H1 (cell line): ENCODE results near the gene PAFAH1B1. TPM values are rescaled to one million over a fixed set of nuclear protein-coding genes. Genes with fewer than 3 reads are reported as not detected.

Experiments used
- CTCF ChIA-PET: fragments of 300-600 bp; sonication (Branson Sonifier 250); formaldehyde crosslinking; loops from one replicate; lab custom pipeline; 2021; ENCODE audit not compliant: partially characterized antibody; lab: Charles Lee
- POLR2A ChIA-PET: fragments of 300-600 bp; sonication (Branson Sonifier 250); formaldehyde crosslinking; loops from one replicate; lab custom pipeline; 2021; ENCODE audit warnings: inconsistent platforms; ENCODE audit not compliant: partially characterized antibody; lab: Charles Lee
- DNase-seq, 2 experiments: peaks; one replicate each; pipeline versions ENCODE4 v3.0.0 to v3.0.0-alpha.2; 2010 to 2022; ENCODE audit warnings: low spot score in 2 of 2, low read depth in 1 of 2, mixed read lengths in 1 of 2
- FAIRE-seq: peaks from 2 replicates; lab custom pipeline; 2011; peaks lifted over from hg19 to GRCh38; lab: Jason Lieb, UNC
- H2AFZ ChIP-seq: 2 replicates; pipeline ENCODE4 v1.8.1; 2012; ENCODE audit warnings: low read length, inconsistent platforms
- H2AK5ac ChIP-seq: 2 replicates; pipeline ENCODE4 v1.6.1; 2013; ENCODE audit warnings: low read depth, low read length
- H2BK120ac ChIP-seq: replicated peaks from 2 replicates; pipeline ENCODE3; 2013; ENCODE audit warnings: low read depth, low read length, inconsistent platforms
- H2BK12ac ChIP-seq: 2 replicates; pipeline ENCODE4 v1.6.1; 2013; ENCODE audit warnings: low read depth, low read length
- H2BK15ac ChIP-seq: 2 replicates; pipeline ENCODE4 v1.6.1; 2013; ENCODE audit warnings: low read length
- H2BK20ac ChIP-seq: 2 replicates; pipeline ENCODE4 v1.6.1; 2013; ENCODE audit warnings: low read length
- H2BK5ac ChIP-seq: 2 replicates; pipeline ENCODE4 v1.6.1; 2013; ENCODE audit warnings: low read depth, low read length
- H3K14ac ChIP-seq: 2 replicates; pipeline ENCODE4 v1.6.1; 2013; ENCODE audit warnings: inconsistent platforms; ENCODE audit not compliant: insufficient read length
- H3K18ac ChIP-seq: 2 replicates; pipeline ENCODE4 v1.6.1; 2013; ENCODE audit warnings: low read length; ENCODE audit errors: extremely low read depth
- H3K23ac ChIP-seq: 2 replicates; pipeline ENCODE4 v1.6.1; 2013; ENCODE audit warnings: inconsistent platforms; ENCODE audit not compliant: insufficient read length
- H3K23me2 ChIP-seq: 2 replicates; pipeline ENCODE4 v1.6.1; 2013; ENCODE audit warnings: low read depth, low read length
- H3K27ac ChIP-seq: 2 replicates; pipeline ENCODE4 v1.6.1; 2011; ENCODE audit warnings: low read depth, low read length, inconsistent platforms
- H3K27me3 ChIP-seq, 4 experiments: replicated peaks in 1 of 4; 1 replicate in 1 of 4; 2 replicates in 3 of 4; pipeline versions ENCODE4 v1.6.1 to v1.8.1; 2011 to 2013; ENCODE audit warnings: low read length in 3 of 4, mild to moderate bottlenecking in 3 of 4, inconsistent platforms in 2 of 4, mixed read lengths in 2 of 4, moderate library complexity in 1 of 4; ENCODE audit not compliant: control insufficient read depth in 3 of 4, insufficient read depth in 3 of 4; ENCODE audit errors: extremely low read depth in 1 of 4
- H3K36me3 ChIP-seq, 4 experiments: 2 replicates each; pipeline versions ENCODE4 v1.6.1 to v1.8.1; 2011 to 2013; ENCODE audit warnings: mild to moderate bottlenecking in 4 of 4, low read length in 3 of 4, moderate library complexity in 2 of 4, control low read depth in 1 of 4, inconsistent platforms in 1 of 4; ENCODE audit not compliant: insufficient read depth in 4 of 4, control insufficient read depth in 2 of 4
- H3K4ac ChIP-seq: replicated peaks from 2 replicates; pipeline ENCODE3; 2013; ENCODE audit warnings: low read length, low read depth, mixed read lengths, inconsistent platforms; ENCODE audit not compliant: insufficient read length
- H3K4me1 ChIP-seq, 4 experiments: replicated peaks in 1 of 4; 1 replicate in 1 of 4; 2 replicates in 3 of 4; pipeline versions ENCODE4 v1.6.1 to v1.8.1; 2011 to 2013; ENCODE audit warnings: low read length in 3 of 4, inconsistent platforms in 2 of 4, mixed read lengths in 1 of 4; ENCODE audit not compliant: insufficient read depth in 4 of 4, control insufficient read depth in 3 of 4
- H3K4me2 ChIP-seq, 2 experiments: 2 replicates each; pipeline versions ENCODE4 v1.6.1 to v1.8.1; 2011 to 2013; ENCODE audit warnings: low read depth in 2 of 2, low read length in 2 of 2, control low read depth in 1 of 2, inconsistent platforms in 1 of 2, mild to moderate bottlenecking in 1 of 2; ENCODE audit not compliant: insufficient read depth in 1 of 2
- H3K4me3 ChIP-seq, 4 experiments: fragments of 200-600, 300-600 bp in 1 of 4; sonication (generic), shearing (Covaris generic), sonication (Bioruptor Twin) in 1 of 4; 2 replicates each; pipeline versions ENCODE4 v1.5.1 to v1.8.1; 2011 to 2016; ENCODE audit warnings: low read length in 4 of 4, low read depth in 3 of 4, control low read depth in 2 of 4, inconsistent platforms in 2 of 4, mild to moderate bottlenecking in 2 of 4, mixed read lengths in 1 of 4, moderate library complexity in 1 of 4; ENCODE audit not compliant: insufficient read depth in 2 of 4; ENCODE audit errors: extremely low read depth in 1 of 4
- H3K56ac ChIP-seq: replicated peaks from 2 replicates; pipeline ENCODE3; 2013; ENCODE audit warnings: low read depth, mild to moderate bottlenecking, mixed read lengths, low read length, inconsistent platforms; ENCODE audit not compliant: insufficient read length
- H3K79me1 ChIP-seq: 2 replicates; pipeline ENCODE4 v1.6.1; 2013; ENCODE audit warnings: low read depth, low read length, control low read depth
- H3K79me2 ChIP-seq, 2 experiments: 2 replicates each; pipeline versions ENCODE4 v1.6.1 to v1.8.1; 2012 to 2013; ENCODE audit warnings: low read length in 2 of 2, mild to moderate bottlenecking in 2 of 2, inconsistent platforms in 1 of 2; ENCODE audit not compliant: insufficient read depth in 2 of 2, control insufficient read depth in 1 of 2
- H3K9ac ChIP-seq, 4 experiments: replicated peaks in 1 of 4; 1 replicate in 1 of 4; 2 replicates in 3 of 4; pipeline versions ENCODE4 v1.6.1 to v1.8.1; 2011 to 2013; ENCODE audit warnings: low read depth in 3 of 4, low read length in 3 of 4, control low read depth in 2 of 4, mild to moderate bottlenecking in 2 of 4, moderate library complexity in 2 of 4, inconsistent platforms in 1 of 4; ENCODE audit errors: extremely low read depth in 1 of 4
- H3K9me3 ChIP-seq, 2 experiments: 2 replicates each; pipeline versions ENCODE4 v1.6.1 to v1.8.1; 2012 to 2013; ENCODE audit warnings: mild to moderate bottlenecking in 2 of 2, moderate library complexity in 2 of 2, control low read depth in 1 of 2, inconsistent platforms in 1 of 2, low read depth in 1 of 2, low read length in 1 of 2, mixed read lengths in 1 of 2; ENCODE audit not compliant: insufficient read depth in 2 of 2
- H4K20me1 ChIP-seq, 2 experiments: replicated peaks in 1 of 2; 2 replicates each; pipeline versions ENCODE3 to v1.8.1; 2011 to 2013; ENCODE audit warnings: inconsistent platforms in 2 of 2, low read length in 2 of 2, mild to moderate bottlenecking in 1 of 2; ENCODE audit not compliant: insufficient read depth in 2 of 2, control insufficient read depth in 1 of 2
- H4K5ac ChIP-seq: 2 replicates; pipeline ENCODE4 v1.6.1; 2013; ENCODE audit warnings: low read length, low read depth, mixed read lengths, inconsistent platforms; ENCODE audit not compliant: insufficient read length
- H4K8ac ChIP-seq: 2 replicates; pipeline ENCODE4 v1.8.0; 2013; ENCODE audit warnings: mild to moderate bottlenecking, moderate library complexity, low read length, inconsistent platforms; ENCODE audit not compliant: insufficient read depth; ENCODE audit errors: extremely low read depth
- H4K91ac ChIP-seq: replicated peaks from 2 replicates; pipeline ENCODE3; 2013; ENCODE audit warnings: low read length, mixed read lengths, inconsistent platforms; ENCODE audit not compliant: insufficient read length
- CEBPB ChIP-seq: IDR thresholded peaks from 2 replicates; pipeline ENCODE4 v1.6.1; 2012; ENCODE audit warnings: low read depth, low read length
- EGR1 ChIP-seq: IDR thresholded peaks from 2 replicates; pipeline ENCODE4 v1.6.1; 2011; ENCODE audit warnings: low read depth, low read length, borderline replicate concordance
- EZH2 ChIP-seq: fragments of 200-600 bp; sonication (generic); IDR thresholded peaks from 2 replicates; pipeline ENCODE4 v1.7.1; 2012; ENCODE audit warnings: low read depth, mild to moderate bottlenecking, moderate library complexity, low read length, inconsistent platforms; ENCODE audit not compliant: severe bottlenecking
- MAFK ChIP-seq: IDR thresholded peaks from 2 replicates; pipeline ENCODE4 v1.6.1; 2012; ENCODE audit warnings: low read depth, mild to moderate bottlenecking, improper control_type of control experiment, low read length
- POLR2A ChIP-seq, 2 experiments: IDR thresholded peaks; 1 replicate in 1 of 2; 2 replicates in 1 of 2; pipeline ENCODE4 v1.6.1; 2011; ENCODE audit warnings: low read depth in 2 of 2, low read length in 2 of 2, mild to moderate bottlenecking in 2 of 2; ENCODE audit errors: control extremely low read depth in 1 of 2
- RBBP5 ChIP-seq: IDR thresholded peaks from 2 replicates; pipeline ENCODE4 v1.7.1; 2012; ENCODE audit warnings: low read depth, mild to moderate bottlenecking, inconsistent platforms, low read length, moderate library complexity, borderline replicate concordance
- SIX5 ChIP-seq: IDR thresholded peaks from 2 replicates; pipeline ENCODE4 v1.6.1; 2011; ENCODE audit warnings: mild to moderate bottlenecking, low read depth, low read length
- SP2 ChIP-seq: IDR thresholded peaks from 2 replicates; pipeline ENCODE4 v1.6.1; 2012; ENCODE audit warnings: mild to moderate bottlenecking, low read length, inconsistent platforms
- WGBS, 2 experiments: shearing (Covaris generic) in 1 of 2; methylation state at CpG; one replicate each; pipeline versions ENCODE4 v1.1.6 to v1.1.7; 2013 to 2015; ENCODE audit warnings: low lambda C conversion rate in 2 of 2, mixed read lengths in 2 of 2, inconsistent platforms in 1 of 2, low coverage in 1 of 2, missing lambda C conversion rate in 1 of 2; ENCODE audit not compliant: insufficient replicate concordance in 2 of 2, insufficient coverage in 1 of 2, insufficient read length in 1 of 2; ENCODE audit errors: extremely low coverage in 1 of 2, missing lambda C conversion rate in 1 of 2; 5-methylcytosine and 5-hydroxymethylcytosine counted together
- polyA plus RNA-seq, 7 experiments: library from polyadenylated mRNA; depleted of rRNA in 3 of 7; stranded (reverse) in 5 of 7; unstranded in 2 of 7; fragments of >200 nt in 5 of 7; fragments of 200-250 nt in 2 of 7; gene quantifications; 1 replicate in 5 of 7; 2 replicates in 1 of 7; 4 replicates in 1 of 7; pipeline versions ENCODE4 v1.2.1 to v1.2.3, GENCODE V29; 2011 to 2013; ENCODE audit warnings: missing spikeins in 2 of 7, mixed read lengths in 2 of 7
- total RNA-seq: library from RNA; stranded (reverse); fragmentation: NEBNext Ultra II Directional; extraction: Animal tissue kit (Norgen Biotek cat#: 25700); gene quantifications from 2 replicates; pipeline ENCODE4 v1.2.1, GENCODE V29; 2021

The PAFAH1B1 gene
- total and polyA plus RNA-seq, 2 of the 8 experiments (the other 6 are each of a cell fraction or from before 2014, with no cell fraction given): 42.0 to 152 TPM

GRCh38 chr17:2615882-2616281 is 22.4 kb downstream of the PAFAH1B1 start:
- ChIA-PET POLR2A (no interaction called here), CTCF (no interaction called here)
- Histone ChIP-seq H3K79me2 (peaks cover 28 to 99% of the 10 kb centered on the region in 2 experiments), H2BK15ac (no peak overlapping the region), H2AFZ (no peak overlapping the region), H4K8ac (no peak overlapping the region), H2BK5ac (no peak overlapping the region), H3K4me1 (peaks cover 0 to 4% (median 0%) of the 10 kb centered on the region in 4 experiments; a peak in 1 of 7 replicates), H3K4ac (no peak overlapping the region), H4K5ac (no peak overlapping the region), H3K9me3 (no peaks in the 10 kb centered on the region), H4K91ac (no peak overlapping the region), H3K4me3 (no peak overlapping the region), H3K27me3 (no peaks in the 10 kb centered on the region), H3K79me1 (peaks cover 5% of the 10 kb centered on the region; the same call in 1 of the 2 replicates), H2AK5ac (no peak overlapping the region), H2BK12ac (no peak overlapping the region), H3K27ac (no peak overlapping the region), H3K36me3 (peaks cover 0 to 4% (median 0%) of the 10 kb centered on the region in 4 experiments; a peak in 1 of 8 replicates), H3K9ac (no peak overlapping the region), H3K23me2 (no peaks in the 10 kb centered on the region), H3K14ac (peak overlapping the region; percentile 80), H3K18ac (no peak overlapping the region), H3K56ac (no peak overlapping the region), H2BK120ac (no peak overlapping the region), H2BK20ac (no peak overlapping the region), H4K20me1 (peaks cover 14 to 21% of the 10 kb centered on the region in 2 experiments), H3K4me2 (no peak overlapping the region), H3K23ac (peak overlapping the region; percentile 71)
- no peak for DNase-seq
- TF ChIP-seq RBBP5: no peak
- no peak for TF ChIP-seq EGR1
- no peak for TF ChIP-seq SIX5
- no peak for TF ChIP-seq MAFK
- no peak for TF ChIP-seq SP2
- TF ChIP-seq POLR2A (IDR thresholded peaks at IDR 0.05; ENCODE audit: control extremely low read depth in 1 of 2, low read depth in 2 of 2, low read length in 2 of 2): no peak
- TF ChIP-seq EZH2: no peak
- no peak for TF ChIP-seq CEBPB
- WGBS, 2 experiments: 94% methylated on average over 4 of the region's 4 CpGs; no CpG with 5 or more reads in 1 of the 2 experiments
- no peak for FAIRE-seq
